ENCODE results near the gene FBXO40.

DNA sequence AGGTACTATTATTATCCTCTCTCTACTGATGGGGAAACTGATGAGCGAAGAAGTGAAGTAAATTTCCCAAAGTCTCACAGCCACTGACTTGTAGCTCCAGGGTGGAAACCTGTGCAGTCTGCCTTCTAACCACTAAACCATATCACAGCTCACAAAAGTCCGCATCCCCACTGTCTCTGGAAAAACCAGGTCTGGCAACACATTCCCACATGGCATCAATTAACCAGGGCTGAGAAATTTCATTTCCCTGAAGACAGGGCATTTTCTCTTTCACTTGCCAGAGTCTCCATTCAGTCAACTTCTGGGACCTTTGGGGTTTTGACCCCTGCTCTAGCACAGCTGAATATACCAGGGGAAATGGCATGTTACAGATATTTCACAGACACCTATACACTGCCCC is 26.5 kb downstream of the FBXO40 start:
- TF ChIP-seq CTCF (conservative IDR thresholded peaks at IDR 0.05; ENCODE audit: low read depth, low read length): no peak
- no peak for TF ChIP-seq EZH2 (IDR thresholded peaks at IDR 0.05; ENCODE audit: borderline replicate concordance, low read depth, low read length, poor library complexity, severe bottlenecking)
